ENCODE measurements around the gene ANKH.

The ANKH gene

DNA sequence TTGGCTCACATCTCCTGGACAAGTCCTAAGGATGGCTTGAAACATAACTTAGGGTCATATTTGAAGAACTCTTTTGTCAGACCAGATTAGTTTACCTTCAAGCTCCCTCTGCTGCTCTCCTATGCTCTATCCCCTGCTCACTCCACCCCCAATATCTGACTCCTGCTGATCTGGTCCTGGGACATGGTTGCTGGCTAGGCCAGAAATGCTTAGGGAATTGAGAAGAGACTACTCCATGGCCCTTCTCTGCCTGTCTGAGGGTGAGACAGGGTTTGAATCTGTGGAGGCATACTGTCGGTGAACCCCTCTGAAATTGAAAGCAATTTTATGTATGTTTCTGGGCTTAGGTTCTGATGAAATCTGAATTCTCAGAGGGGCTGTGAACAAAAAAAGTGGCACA is 203.8 kb downstream of the ANKH start:
- no peak for TF ChIP-seq RAD21 (IDR thresholded peaks at IDR 0.05; ENCODE audit: low read depth)
- no peak for TF ChIP-seq TCF12 (IDR thresholded peaks at IDR 0.05; ENCODE audit: low read depth)
- no peak for TF ChIP-seq REST (IDR thresholded peaks at IDR 0.05; ENCODE audit: low read depth)
- no peak for TF ChIP-seq TAF1 (IDR thresholded peaks at IDR 0.05; ENCODE audit: low read depth)
- TF ChIP-seq ZBTB7A (IDR thresholded peaks at IDR 0.05; ENCODE audit: low read depth) = no peak
- no peak for TF ChIP-seq CREB1 (IDR thresholded peaks at IDR 0.05; ENCODE audit: low read depth)
- no peak for TF ChIP-seq NFIC (IDR thresholded peaks at IDR 0.05)
- TF ChIP-seq EP300 (IDR thresholded peaks at IDR 0.05; ENCODE audit: borderline replicate concordance) = no peak
- TF ChIP-seq, protein P1, sequence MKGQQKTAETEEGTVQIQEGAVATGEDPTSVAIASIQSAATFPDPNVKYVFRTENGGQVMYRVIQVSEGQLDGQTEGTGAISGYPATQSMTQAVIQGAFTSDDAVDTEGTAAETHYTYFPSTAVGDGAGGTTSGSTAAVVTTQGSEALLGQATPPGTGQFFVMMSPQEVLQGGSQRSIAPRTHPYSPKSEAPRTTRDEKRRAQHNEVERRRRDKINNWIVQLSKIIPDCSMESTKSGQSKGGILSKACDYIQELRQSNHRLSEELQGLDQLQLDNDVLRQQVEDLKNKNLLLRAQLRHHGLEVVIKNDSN (IDR thresholded peaks at IDR 0.05) = no peak
- TF ChIP-seq YY1 (IDR thresholded peaks at IDR 0.05; ENCODE audit: low read depth) = no peak
- TF ChIP-seq CEBPB (IDR thresholded peaks at IDR 0.05) = no peak
- no peak for TF ChIP-seq TEAD4 (IDR thresholded peaks at IDR 0.05)
- TF ChIP-seq EGR1 (IDR thresholded peaks at IDR 0.05) = no peak
- TF ChIP-seq FOXM1 (IDR thresholded peaks at IDR 0.05; ENCODE audit: borderline replicate concordance, low read depth) = no peak
- TF ChIP-seq MAX (IDR thresholded peaks at IDR 0.05) = no peak

DNA sequence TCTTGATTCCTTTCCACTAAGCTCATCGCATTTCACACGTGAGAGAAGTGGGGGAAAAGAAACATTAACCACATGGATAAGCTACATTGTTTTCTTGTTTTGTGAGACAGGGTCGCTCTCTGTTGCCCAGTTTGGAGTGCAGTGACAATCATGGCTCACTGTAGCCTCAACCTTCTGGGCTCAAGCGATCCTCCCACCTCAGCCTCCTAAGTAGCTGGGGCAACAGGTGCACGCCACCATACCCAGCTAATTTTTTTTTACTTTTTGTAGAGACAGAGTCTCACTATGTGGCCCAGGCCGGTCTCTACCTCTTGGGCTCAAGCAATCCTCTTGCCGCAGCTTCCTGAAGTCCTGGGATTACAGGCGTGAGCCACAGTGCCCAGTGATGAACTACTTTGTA is 204.3 kb downstream of the ANKH start:
- TF ChIP-seq, protein P1 (IDR thresholded peaks at IDR 0.05) = no peak
- TF ChIP-seq TAF1 (IDR thresholded peaks at IDR 0.05; ENCODE audit: low read depth) (no peak), REST (IDR thresholded peaks at IDR 0.05; ENCODE audit: low read depth) (no peak), TEAD4 (IDR thresholded peaks at IDR 0.05) (no peak), TCF12 (IDR thresholded peaks at IDR 0.05; ENCODE audit: low read depth) (no peak), NFIC (IDR thresholded peaks at IDR 0.05) (no peak), RAD21 (IDR thresholded peaks at IDR 0.05; ENCODE audit: low read depth) (no peak), ZBTB7A (IDR thresholded peaks at IDR 0.05; ENCODE audit: low read depth) (no peak), FOXM1 (IDR thresholded peaks at IDR 0.05; ENCODE audit: borderline replicate concordance, low read depth) (no peak), CREB1 (IDR thresholded peaks at IDR 0.05; ENCODE audit: low read depth) (no peak), CEBPB (IDR thresholded peaks at IDR 0.05) (no peak), MAX (IDR thresholded peaks at IDR 0.05) (no peak), EP300 (IDR thresholded peaks at IDR 0.05; ENCODE audit: borderline replicate concordance) (no peak), EGR1 (IDR thresholded peaks at IDR 0.05) (no peak), YY1 (IDR thresholded peaks at IDR 0.05; ENCODE audit: low read depth) (no peak)

DNA sequence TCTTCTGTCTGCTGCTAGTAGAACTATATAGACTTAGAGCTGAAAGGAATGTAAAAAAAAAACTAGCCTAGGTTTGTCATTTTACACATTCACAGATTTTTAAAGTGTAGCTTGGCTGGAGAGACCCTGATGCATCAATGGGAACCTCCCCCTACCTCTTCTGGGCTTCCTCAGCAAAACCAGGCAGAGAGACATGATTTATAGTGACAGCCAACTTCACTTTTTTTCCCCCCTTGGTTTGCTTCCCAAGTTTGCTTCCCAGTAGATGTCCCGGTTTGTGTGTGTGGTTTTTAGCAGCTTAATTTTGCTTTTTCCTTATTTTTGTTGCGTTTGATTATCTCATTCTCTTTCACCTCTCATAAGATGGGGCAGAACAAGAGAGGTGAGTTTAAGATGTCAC is 205.2 kb downstream of the ANKH start:
- TF ChIP-seq TEAD4 (IDR thresholded peaks at IDR 0.05) = no peak
- no peak for TF ChIP-seq YY1 (IDR thresholded peaks at IDR 0.05; ENCODE audit: low read depth)
- no peak for TF ChIP-seq CEBPB (IDR thresholded peaks at IDR 0.05)

DNA sequence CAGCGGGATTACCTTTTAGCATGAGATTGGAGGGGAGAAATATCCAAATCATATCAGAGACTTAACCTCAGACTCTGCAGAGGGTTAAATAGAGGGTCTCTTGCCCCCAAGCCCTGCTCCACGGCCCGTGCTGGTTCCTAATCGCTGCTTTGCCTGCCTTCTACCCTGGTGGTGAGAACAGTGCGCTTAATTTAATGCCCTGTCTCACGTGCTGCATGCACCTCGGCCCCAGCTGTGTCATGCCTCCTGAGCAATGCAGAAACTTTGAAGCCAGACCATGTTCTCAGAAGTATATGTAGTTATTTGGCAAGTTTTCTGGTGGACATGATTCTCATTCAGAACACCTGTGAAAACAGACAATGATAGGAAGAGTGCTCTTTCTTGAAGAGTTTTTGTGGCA is 205.6 kb downstream of the ANKH start:
- TF ChIP-seq EP300 (IDR thresholded peaks at IDR 0.05; ENCODE audit: borderline replicate concordance) (no peak), EGR1 (IDR thresholded peaks at IDR 0.05) (no peak), RAD21 (IDR thresholded peaks at IDR 0.05; ENCODE audit: low read depth) (no peak), MAX (IDR thresholded peaks at IDR 0.05) (0 out of 2 replicates have a peak, but pooled peaks have one; percentile 20)

- TF ChIP-seq, protein P1 (IDR thresholded peaks at IDR 0.05) = no peak
- TF ChIP-seq EP300 (IDR thresholded peaks at IDR 0.05; ENCODE audit: borderline replicate concordance) = no peak
- TF ChIP-seq EGR1 (IDR thresholded peaks at IDR 0.05) = no peak
- TF ChIP-seq CREB1 (IDR thresholded peaks at IDR 0.05; ENCODE audit: low read depth) = no peak
- no peak for TF ChIP-seq TCF12 (IDR thresholded peaks at IDR 0.05; ENCODE audit: low read depth)
- no peak for TF ChIP-seq MAX (IDR thresholded peaks at IDR 0.05)
- TF ChIP-seq FOXM1 (IDR thresholded peaks at IDR 0.05; ENCODE audit: borderline replicate concordance, low read depth) = no peak
- no peak for TF ChIP-seq TAF1 (IDR thresholded peaks at IDR 0.05; ENCODE audit: low read depth)
- no peak for TF ChIP-seq REST (IDR thresholded peaks at IDR 0.05; ENCODE audit: low read depth)
- TF ChIP-seq RAD21 (IDR thresholded peaks at IDR 0.05; ENCODE audit: low read depth) = no peak
Measured at GRCh38 chr5:14665101-14665822, 206.3 kb downstream of the ANKH start.

Data from Ishikawa (cell line).